Measurements from ENCODE around the gene ALDH5A1.

DNA sequence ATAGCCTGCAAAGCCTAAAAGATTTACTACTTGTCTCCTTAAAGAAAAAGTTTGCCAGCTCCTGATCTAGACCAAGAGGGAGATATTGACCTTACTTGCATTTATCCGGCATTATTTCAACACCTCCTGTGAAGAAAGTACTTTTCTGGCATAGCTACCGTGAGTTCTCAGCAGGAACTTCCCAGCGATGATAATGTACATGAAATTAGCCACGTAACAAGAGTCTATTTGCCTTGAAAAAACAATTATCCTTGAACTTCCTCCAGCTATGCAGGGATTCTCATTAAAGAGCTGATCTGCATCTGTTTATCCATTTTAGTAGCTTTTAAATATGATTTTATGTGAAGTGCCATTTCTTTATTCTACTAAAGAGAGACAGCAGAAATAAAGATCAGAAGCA, 41.7 kb downstream of the ALDH5A1 start:
- TF ChIP-seq POLR2AphosphoS5 (IDR thresholded peaks at IDR 0.05), result no peak
- no peak for TF ChIP-seq CTCF (IDR thresholded peaks at IDR 0.05)

Measured in transverse colon (tissue), 4 donors.